GM23338 (cell line): Measurements from ENCODE around the gene FAM13A. TPM values are rescaled to one million over a fixed set of nuclear protein-coding genes. Genes with fewer than 3 reads are reported as not detected.

Source experiments
- ATAC-seq: fragments of 200-7000 bp; cut with Tn5 transposase; 3 replicates; pipeline ENCODE4 v1.9.1; 2020
- DNase-seq: peaks from one replicate; pipeline ENCODE4 v3.0.0-alpha.2; 2015; ENCODE audit warnings: low spot score
- H2AFZ ChIP-seq: fragments of 200-600 bp; sonication (generic); 2 replicates; pipeline ENCODE4 v1.8.0; 2016; ENCODE audit warnings: antibody characterized with exemption, mild to moderate bottlenecking, moderate library complexity
- H3F3A ChIP-seq: fragments of 200-600 bp; sonication (generic); replicated peaks from 2 replicates; pipeline ENCODE4 v1.8.0; 2017; ENCODE audit warnings: antibody characterized with exemption, mixed run types, low read depth
- H3K27ac ChIP-seq: fragments of 200-600 bp; sonication (generic); 2 replicates; pipeline ENCODE4 v1.6.1; 2016; ENCODE audit warnings: low read depth
- H3K27me3 ChIP-seq: fragments of 200-600 bp; sonication (generic); 2 replicates; pipeline ENCODE4 v1.8.0; 2016; ENCODE audit warnings: mild to moderate bottlenecking, mixed run types, moderate library complexity; ENCODE audit not compliant: insufficient read depth
- H3K36me3 ChIP-seq: fragments of 200-600 bp; sonication (generic); 2 replicates; pipeline ENCODE4 v1.8.0; 2016; ENCODE audit warnings: mild to moderate bottlenecking; ENCODE audit not compliant: insufficient read depth
- H3K4me1 ChIP-seq: fragments of 200-600 bp; sonication (generic); 2 replicates; pipeline ENCODE4 v1.8.0; 2016; ENCODE audit warnings: mild to moderate bottlenecking, moderate library complexity; ENCODE audit not compliant: insufficient read depth
- H3K4me2 ChIP-seq: fragments of 200-600 bp; sonication (generic); 2 replicates; pipeline ENCODE4 v1.7.1; 2017; ENCODE audit warnings: mixed run types
- H3K4me3 ChIP-seq: fragments of 200-600 bp; sonication (generic); 2 replicates; pipeline ENCODE4 v1.6.1; 2016; ENCODE audit warnings: mixed run types
- H3K79me2 ChIP-seq: fragments of 200-600 bp; sonication (generic); replicated peaks from 2 replicates; pipeline ENCODE4 v1.8.0; 2017; ENCODE audit warnings: mild to moderate bottlenecking; ENCODE audit not compliant: insufficient read depth
- H3K9me2 ChIP-seq: fragments of 200-600 bp; sonication (generic); 2 replicates; pipeline ENCODE4 v1.8.0; 2017; ENCODE audit not compliant: insufficient read depth
- H4K20me1 ChIP-seq: fragments of 200-600 bp; sonication (generic); replicated peaks from 2 replicates; pipeline ENCODE4 v1.8.0; 2017; ENCODE audit warnings: mild to moderate bottlenecking; ENCODE audit not compliant: insufficient read depth
- H3K27ac Mint-ChIP-seq: 2 replicates; pipeline ENCODE4 v1.8.0; 2020; ENCODE audit warnings: inconsistent platforms, mild to moderate bottlenecking, moderate library complexity, mixed read lengths
- H3K27me3 Mint-ChIP-seq: 3 replicates; pipeline ENCODE4 v1.8.0; 2022; ENCODE audit warnings: low read depth, mild to moderate bottlenecking, moderate library complexity, mixed read lengths, inconsistent platforms; ENCODE audit not compliant: insufficient read depth, poor library complexity
- H3K36me3 Mint-ChIP-seq: 3 replicates; pipeline ENCODE4 v1.8.0; 2021; ENCODE audit warnings: low read depth, mild to moderate bottlenecking, inconsistent platforms, moderate library complexity, mixed read lengths
- H3K4me1 Mint-ChIP-seq: 3 replicates; pipeline ENCODE4 v1.8.0; 2020; ENCODE audit warnings: mild to moderate bottlenecking, inconsistent platforms, mixed read lengths
- H3K4me3 Mint-ChIP-seq: 3 replicates; pipeline ENCODE4 v1.8.0; 2021; ENCODE audit warnings: moderate library complexity, mild to moderate bottlenecking, inconsistent platforms, mixed read lengths
- H3K9me3 Mint-ChIP-seq: 3 replicates; pipeline ENCODE4 v1.8.0; 2020; ENCODE audit warnings: moderate library complexity, mild to moderate bottlenecking, inconsistent platforms, mixed read lengths
- CREB1 ChIP-seq: fragments of 250-450 bp; sonication (Bioruptor Pico); IDR thresholded peaks from 2 replicates; pipeline ENCODE4 v1.5.0; 2020; ENCODE audit warnings: low read depth, mild to moderate bottlenecking, moderate library complexity
- EZH2phosphoT487 ChIP-seq: fragments of 200-600 bp; sonication (generic); IDR thresholded peaks from one replicate; pipeline ENCODE4 v1.8.1; 2018; ENCODE audit warnings: antibody characterized with exemption; ENCODE audit not compliant: unreplicated experiment
- JUNB ChIP-seq: IDR thresholded peaks from one replicate; pipeline ENCODE4 v1.6.1; 2016; ENCODE audit warnings: antibody characterized with exemption; ENCODE audit not compliant: unreplicated experiment
- POLR2AphosphoS5 ChIP-seq: IDR thresholded peaks from 2 replicates; pipeline ENCODE4 v1.6.1; 2016; ENCODE audit warnings: antibody characterized with exemption, low read depth
- STAT1 ChIP-seq: IDR thresholded peaks from one replicate; pipeline ENCODE4 v1.6.1; 2016; ENCODE audit warnings: antibody characterized with exemption; ENCODE audit not compliant: unreplicated experiment
- ZNF331 ChIP-seq: fragments of 250-450 bp; sonication (Bioruptor Pico); IDR thresholded peaks from 2 replicates; pipeline ENCODE4 v1.5.0; 2020; ENCODE audit warnings: low read depth, mild to moderate bottlenecking, moderate library complexity
- polyA plus RNA-seq: library from polyadenylated mRNA; unstranded; fragments of >200 nt; fragmentation: Nextera tagmentation; extraction: Ambion mirVana; gene quantifications from 2 replicates; pipeline ENCODE4 v1.2.1, GENCODE V29; 2016
- total RNA-seq: library from RNA; depleted of rRNA; stranded (reverse); fragments of >200 nt; shearing (Covaris generic); gene quantifications from 2 replicates; pipeline ENCODE4 v1.2.3, GENCODE V29; 2014
- TF ChIP-seq, protein P1 (sequence below): fragments of 250-450 bp; sonication (Bioruptor Pico); IDR thresholded peaks from 2 replicates; pipeline ENCODE4 v1.5.0; 2020; ENCODE audit warnings: mild to moderate bottlenecking, moderate library complexity
- TF ChIP-seq, protein P2 (sequence below): IDR thresholded peaks from 2 replicates; pipeline ENCODE4 v1.6.1; 2016; ENCODE audit warnings: antibody characterized with exemption
- TF ChIP-seq, protein P3 (sequence below), 2 experiments: fragments of 200-600 bp in 1 of 2; sonication (generic) in 1 of 2; conservative IDR thresholded peaks; 2 replicates each; pipeline versions ENCODE4 v1.5.1 to v1.6.1; 2016 to 2017; ENCODE audit warnings: antibody characterized with exemption in 2 of 2, low read depth in 2 of 2, mild to moderate bottlenecking in 2 of 2, moderate library complexity in 1 of 2

FAM13A gene
- total and polyA plus RNA-seq, 2 experiments from 2014 or later = 13.9 to 28.4 TPM

DNA sequence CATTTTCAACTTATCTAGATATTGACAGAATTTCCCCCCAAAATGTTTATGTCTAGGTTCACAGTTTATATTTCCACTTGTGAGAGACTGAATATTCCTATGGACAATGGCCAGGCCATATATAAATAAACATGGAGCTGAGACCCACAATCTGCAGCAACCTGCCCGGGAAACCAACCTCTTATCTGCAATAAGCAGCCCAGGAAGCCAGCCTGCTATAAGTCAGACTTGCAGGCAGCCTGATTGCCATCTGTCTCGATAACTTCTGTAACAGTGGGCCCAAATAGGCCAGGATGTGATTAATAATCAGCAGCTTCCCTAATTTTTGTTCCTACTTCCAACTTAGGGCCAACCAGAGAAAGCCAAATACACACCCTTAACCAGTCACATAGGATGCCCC, 354.2 kb downstream of the FAM13A start:
- H3K4me3 ChIP-seq = no peak overlapping the region
- no peak overlapping the region for H2AFZ ChIP-seq
- no peak overlapping the region for H3K4me2 ChIP-seq
- TF ChIP-seq STAT1 (no peak), ZNF331 (CRISPR knock-in tag) (no peak), CREB1 (CRISPR knock-in tag) (no peak), EZH2phosphoT487 (no peak), POLR2AphosphoS5 (no peak), JUNB (no peak)
- TF ChIP-seq, protein P1, sequence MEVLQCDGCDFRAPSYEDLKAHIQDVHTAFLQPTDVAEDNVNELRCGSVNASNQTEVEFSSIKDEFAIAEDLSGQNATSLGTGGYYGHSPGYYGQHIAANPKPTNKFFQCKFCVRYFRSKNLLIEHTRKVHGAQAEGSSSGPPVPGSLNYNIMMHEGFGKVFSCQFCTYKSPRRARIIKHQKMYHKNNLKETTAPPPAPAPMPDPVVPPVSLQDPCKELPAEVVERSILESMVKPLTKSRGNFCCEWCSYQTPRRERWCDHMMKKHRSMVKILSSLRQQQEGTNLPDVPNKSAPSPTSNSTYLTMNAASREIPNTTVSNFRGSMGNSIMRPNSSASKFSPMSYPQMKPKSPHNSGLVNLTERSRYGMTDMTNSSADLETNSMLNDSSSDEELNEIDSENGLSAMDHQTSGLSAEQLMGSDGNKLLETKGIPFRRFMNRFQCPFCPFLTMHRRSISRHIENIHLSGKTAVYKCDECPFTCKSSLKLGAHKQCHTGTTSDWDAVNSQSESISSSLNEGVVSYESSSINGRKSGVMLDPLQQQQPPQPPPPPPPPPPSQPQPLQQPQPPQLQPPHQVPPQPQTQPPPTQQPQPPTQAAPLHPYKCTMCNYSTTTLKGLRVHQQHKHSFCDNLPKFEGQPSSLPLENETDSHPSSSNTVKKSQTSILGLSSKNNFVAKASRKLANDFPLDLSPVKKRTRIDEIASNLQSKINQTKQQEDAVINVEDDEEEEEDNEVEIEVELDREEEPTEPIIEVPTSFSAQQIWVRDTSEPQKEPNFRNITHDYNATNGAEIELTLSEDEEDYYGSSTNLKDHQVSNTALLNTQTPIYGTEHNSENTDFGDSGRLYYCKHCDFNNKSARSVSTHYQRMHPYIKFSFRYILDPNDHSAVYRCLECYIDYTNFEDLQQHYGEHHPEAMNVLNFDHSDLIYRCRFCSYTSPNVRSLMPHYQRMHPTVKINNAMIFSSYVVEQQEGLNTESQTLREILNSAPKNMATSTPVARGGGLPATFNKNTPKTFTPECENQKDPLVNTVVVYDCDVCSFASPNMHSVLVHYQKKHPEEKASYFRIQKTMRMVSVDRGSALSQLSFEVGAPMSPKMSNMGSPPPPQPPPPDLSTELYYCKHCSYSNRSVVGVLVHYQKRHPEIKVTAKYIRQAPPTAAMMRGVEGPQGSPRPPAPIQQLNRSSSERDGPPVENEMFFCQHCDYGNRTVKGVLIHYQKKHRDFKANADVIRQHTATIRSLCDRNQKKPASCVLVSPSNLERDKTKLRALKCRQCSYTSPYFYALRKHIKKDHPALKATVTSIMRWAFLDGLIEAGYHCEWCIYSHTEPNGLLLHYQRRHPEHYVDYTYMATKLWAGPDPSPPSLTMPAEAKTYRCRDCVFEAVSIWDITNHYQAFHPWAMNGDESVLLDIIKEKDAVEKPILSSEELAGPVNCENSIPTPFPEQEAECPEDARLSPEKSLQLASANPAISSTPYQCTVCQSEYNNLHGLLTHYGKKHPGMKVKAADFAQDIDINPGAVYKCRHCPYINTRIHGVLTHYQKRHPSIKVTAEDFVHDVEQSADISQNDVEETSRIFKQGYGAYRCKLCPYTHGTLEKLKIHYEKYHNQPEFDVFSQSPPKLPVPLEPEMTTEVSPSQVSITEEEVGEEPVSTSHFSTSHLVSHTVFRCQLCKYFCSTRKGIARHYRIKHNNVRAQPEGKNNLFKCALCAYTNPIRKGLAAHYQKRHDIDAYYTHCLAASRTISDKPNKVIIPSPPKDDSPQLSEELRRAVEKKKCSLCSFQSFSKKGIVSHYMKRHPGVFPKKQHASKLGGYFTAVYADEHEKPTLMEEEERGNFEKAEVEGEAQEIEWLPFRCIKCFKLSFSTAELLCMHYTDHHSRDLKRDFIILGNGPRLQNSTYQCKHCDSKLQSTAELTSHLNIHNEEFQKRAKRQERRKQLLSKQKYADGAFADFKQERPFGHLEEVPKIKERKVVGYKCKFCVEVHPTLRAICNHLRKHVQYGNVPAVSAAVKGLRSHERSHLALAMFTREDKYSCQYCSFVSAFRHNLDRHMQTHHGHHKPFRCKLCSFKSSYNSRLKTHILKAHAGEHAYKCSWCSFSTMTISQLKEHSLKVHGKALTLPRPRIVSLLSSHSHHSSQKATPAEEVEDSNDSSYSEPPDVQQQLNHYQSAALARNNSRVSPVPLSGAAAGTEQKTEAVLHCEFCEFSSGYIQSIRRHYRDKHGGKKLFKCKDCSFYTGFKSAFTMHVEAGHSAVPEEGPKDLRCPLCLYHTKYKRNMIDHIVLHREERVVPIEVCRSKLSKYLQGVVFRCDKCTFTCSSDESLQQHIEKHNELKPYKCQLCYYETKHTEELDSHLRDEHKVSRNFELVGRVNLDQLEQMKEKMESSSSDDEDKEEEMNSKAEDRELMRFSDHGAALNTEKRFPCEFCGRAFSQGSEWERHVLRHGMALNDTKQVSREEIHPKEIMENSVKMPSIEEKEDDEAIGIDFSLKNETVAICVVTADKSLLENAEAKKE (CRISPR knock-in tag) = no peak
- TF ChIP-seq, protein P2, sequence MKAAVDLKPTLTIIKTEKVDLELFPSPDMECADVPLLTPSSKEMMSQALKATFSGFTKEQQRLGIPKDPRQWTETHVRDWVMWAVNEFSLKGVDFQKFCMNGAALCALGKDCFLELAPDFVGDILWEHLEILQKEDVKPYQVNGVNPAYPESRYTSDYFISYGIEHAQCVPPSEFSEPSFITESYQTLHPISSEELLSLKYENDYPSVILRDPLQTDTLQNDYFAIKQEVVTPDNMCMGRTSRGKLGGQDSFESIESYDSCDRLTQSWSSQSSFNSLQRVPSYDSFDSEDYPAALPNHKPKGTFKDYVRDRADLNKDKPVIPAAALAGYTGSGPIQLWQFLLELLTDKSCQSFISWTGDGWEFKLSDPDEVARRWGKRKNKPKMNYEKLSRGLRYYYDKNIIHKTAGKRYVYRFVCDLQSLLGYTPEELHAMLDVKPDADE = no peak
- TF ChIP-seq, protein P3, sequence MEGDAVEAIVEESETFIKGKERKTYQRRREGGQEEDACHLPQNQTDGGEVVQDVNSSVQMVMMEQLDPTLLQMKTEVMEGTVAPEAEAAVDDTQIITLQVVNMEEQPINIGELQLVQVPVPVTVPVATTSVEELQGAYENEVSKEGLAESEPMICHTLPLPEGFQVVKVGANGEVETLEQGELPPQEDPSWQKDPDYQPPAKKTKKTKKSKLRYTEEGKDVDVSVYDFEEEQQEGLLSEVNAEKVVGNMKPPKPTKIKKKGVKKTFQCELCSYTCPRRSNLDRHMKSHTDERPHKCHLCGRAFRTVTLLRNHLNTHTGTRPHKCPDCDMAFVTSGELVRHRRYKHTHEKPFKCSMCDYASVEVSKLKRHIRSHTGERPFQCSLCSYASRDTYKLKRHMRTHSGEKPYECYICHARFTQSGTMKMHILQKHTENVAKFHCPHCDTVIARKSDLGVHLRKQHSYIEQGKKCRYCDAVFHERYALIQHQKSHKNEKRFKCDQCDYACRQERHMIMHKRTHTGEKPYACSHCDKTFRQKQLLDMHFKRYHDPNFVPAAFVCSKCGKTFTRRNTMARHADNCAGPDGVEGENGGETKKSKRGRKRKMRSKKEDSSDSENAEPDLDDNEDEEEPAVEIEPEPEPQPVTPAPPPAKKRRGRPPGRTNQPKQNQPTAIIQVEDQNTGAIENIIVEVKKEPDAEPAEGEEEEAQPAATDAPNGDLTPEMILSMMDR (conservative IDR thresholded peaks at IDR 0.05; ENCODE audit: low read depth in 2 of 2) = no peak
- no peaks in the 10 kb centered on the region for H4K20me1 ChIP-seq
- H3K4me1 Mint-ChIP-seq = peaks cover 5% of the 10 kb centered on the region
- H3K27ac ChIP-seq = no peak overlapping the region
- ATAC-seq = no peak
- no peaks in the 10 kb centered on the region for H3K79me2 ChIP-seq
- peaks cover 1% of the 10 kb centered on the region for H3K27me3 Mint-ChIP-seq
- H3K36me3 ChIP-seq = no peaks in the 10 kb centered on the region
- DNase-seq = no peak
- H3K4me1 ChIP-seq = no peaks in the 10 kb centered on the region
- H3K27me3 ChIP-seq = no peaks in the 10 kb centered on the region
- H3K9me3 Mint-ChIP-seq = no peaks in the 10 kb centered on the region
- H3K36me3 Mint-ChIP-seq = no peaks in the 10 kb centered on the region
- H3F3A ChIP-seq = no peaks in the 10 kb centered on the region
- no peaks in the 10 kb centered on the region for H3K9me2 ChIP-seq
- H3K4me3 Mint-ChIP-seq = no peak overlapping the region
- no peak overlapping the region for H3K27ac Mint-ChIP-seq
